Spleen (tissue), 7 donors: ENCODE results near the gene PRKCB.

ENCODE experiments used
- CTCF ChIP-seq, 11 experiments: fragments of 200-600 bp in 7 of 11; fragments of 450-650 bp in 4 of 11; sonication (generic) in 4 of 11; IDR thresholded peaks in 8 of 11; conservative IDR thresholded peaks in 3 of 11; 1 replicate in 7 of 11; 2 replicates in 4 of 11; pipeline versions ENCODE4 v1.4.0 to v1.8.0; 2016 to 2021; ENCODE audit warnings: antibody characterized with exemption in 11 of 11, inconsistent platforms in 4 of 11, mild to moderate bottlenecking in 1 of 11
- POLR2AphosphoS5 ChIP-seq, 3 donors: sonication (generic); formaldehyde crosslinking; IDR thresholded peaks; one replicate each; pipeline ENCODE4 v1.5.1; 2017; ENCODE audit warnings: antibody characterized with exemption in 3 of 3
- donor health status: DM: no; HTN: no; CAD: no; lungs with moderate emphysema.
- donor health status: DM: no; HTN: no; CAD: no.
- donor health status: DM: no; HTN: no; CAD: no.

- TF ChIP-seq CTCF (IDR thresholded peaks at IDR 0.05 in 8 of 11, conservative IDR thresholded peaks at IDR 0.05 in 3 of 11) (no peak), POLR2AphosphoS5 (IDR thresholded peaks at IDR 0.05) (no peak)
Measured at GRCh38 chr16:24098896-24099295, 263.1 kb downstream of the PRKCB start.
